Esophagus muscularis mucosa (tissue), 3 donors: ENCODE measurements around the gene DGCR2.

ENCODE experiments used
- CTCF ChIP-seq, 3 experiments: fragments of 200-600 bp in 2 of 3; fragments of 450-650 bp in 1 of 3; sonication (generic) in 2 of 3; IDR thresholded peaks; one replicate each; pipeline ENCODE4 v1.5.1; 2017 to 2019; ENCODE audit warnings: antibody characterized with exemption in 3 of 3, mild to moderate bottlenecking in 2 of 3, moderate library complexity in 1 of 3
- POLR2AphosphoS5 ChIP-seq, 2 donors: sonication (generic); formaldehyde crosslinking; IDR thresholded peaks; one replicate each; pipeline ENCODE4 v1.6.1; 2017; ENCODE audit warnings: antibody characterized with exemption in 2 of 2

GRCh38 chr22:19143967-19144400 lies 21.8 kb upstream of the DGCR2 start:
- no peak for TF ChIP-seq CTCF (IDR thresholded peaks at IDR 0.05)
- TF ChIP-seq POLR2AphosphoS5 (IDR thresholded peaks at IDR 0.05) = no peak
